ENCODE data around the gene SLC41A2.

Gene SLC41A2

GRCh38 chr12:104966677-104967076, 8.6 kb upstream of the SLC41A2 start:
- H3K27ac ChIP-seq (ENCODE audit: low read depth, low read length): no peak overlapping the region
- no peak overlapping the region for H3K4me3 ChIP-seq (ENCODE audit: low read depth in 1 of 5, low read length in 5 of 5)
- H3K36me3 ChIP-seq (ENCODE audit: control insufficient read depth in 5 of 5, insufficient read depth in 5 of 5, low read length in 5 of 5): no peaks in the 10 kb centered on the region
- H3K9me3 ChIP-seq (ENCODE audit: control insufficient read depth in 5 of 5, low read length in 5 of 5): no peaks in the 10 kb centered on the region
- H3K27me3 ChIP-seq (ENCODE audit: control insufficient read depth in 5 of 5, insufficient read depth in 4 of 5, low read length in 5 of 5): no peaks in the 10 kb centered on the region
- no peaks in the 10 kb centered on the region for H3K4me1 ChIP-seq (ENCODE audit: control insufficient read depth in 5 of 5, insufficient read depth in 5 of 5, low read length in 5 of 5)
- H3K9ac ChIP-seq (ENCODE audit: low read length in 5 of 5): no peak overlapping the region

- H3K27ac ChIP-seq (ENCODE audit: low read depth, low read length): no peak overlapping the region
- H3K4me3 ChIP-seq (ENCODE audit: low read depth in 1 of 5, low read length in 5 of 5): no peak overlapping the region
- no peak overlapping the region for H3K9ac ChIP-seq (ENCODE audit: low read length in 5 of 5)
- H3K27me3 ChIP-seq (ENCODE audit: control insufficient read depth in 5 of 5, insufficient read depth in 4 of 5, low read length in 5 of 5): no peaks in the 10 kb centered on the region
- H3K4me1 ChIP-seq (ENCODE audit: control insufficient read depth in 5 of 5, insufficient read depth in 5 of 5, low read length in 5 of 5): peaks cover 0 to 4% (median 2%) of the 10 kb centered on the region in 5 donors
- no peaks in the 10 kb centered on the region for H3K9me3 ChIP-seq (ENCODE audit: control insufficient read depth in 5 of 5, low read length in 5 of 5)
- H3K36me3 ChIP-seq (ENCODE audit: control insufficient read depth in 5 of 5, insufficient read depth in 5 of 5, low read length in 5 of 5): no peaks in the 10 kb centered on the region
These were observed 6.7 kb upstream of the SLC41A2 start for GRCh38 chr12:104964856-104965205.

DNA sequence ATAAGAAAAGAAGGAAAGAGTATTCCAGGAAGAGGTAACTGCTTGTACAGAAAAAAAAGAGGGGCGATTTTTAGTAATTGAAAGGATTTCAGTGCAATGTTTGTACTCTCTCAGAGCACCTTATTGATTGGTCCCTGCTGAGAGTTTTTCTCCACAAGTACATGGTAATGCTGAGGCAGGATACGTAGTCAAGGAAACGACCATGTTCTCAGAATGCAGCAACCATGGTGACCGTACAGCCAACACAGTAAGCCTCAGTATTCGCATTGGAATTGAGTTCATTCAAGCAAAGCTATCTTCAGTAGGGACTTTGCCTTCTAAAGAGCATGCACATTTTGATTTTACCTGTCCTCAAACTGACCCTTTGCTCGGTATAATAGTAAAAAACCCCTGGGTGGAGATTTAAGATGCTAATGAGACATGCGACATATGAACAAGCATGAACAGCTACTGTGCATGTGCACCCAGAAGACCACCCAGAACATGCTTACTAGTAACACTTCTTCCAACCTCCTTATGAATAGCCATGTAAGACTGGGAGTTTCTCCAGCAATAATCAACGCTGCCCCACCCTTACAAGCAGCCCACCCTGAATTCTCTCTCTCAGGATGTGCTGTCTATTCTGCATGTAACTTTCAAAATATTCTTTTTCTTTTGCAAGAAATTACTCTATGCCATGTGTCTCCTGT, 6.2 kb upstream of the SLC41A2 start:
- Histone ChIP-seq H3K27me3 (ENCODE audit: control insufficient read depth in 5 of 5, insufficient read depth in 4 of 5, low read length in 5 of 5) (no peaks in the 10 kb centered on the region), H3K4me1 (ENCODE audit: control insufficient read depth in 5 of 5, insufficient read depth in 5 of 5, low read length in 5 of 5) (peaks cover 0 to 9% (median 7%) of the 10 kb centered on the region in 5 donors), H3K4me3 (ENCODE audit: low read depth in 1 of 5, low read length in 5 of 5) (no peak overlapping the region), H3K9me3 (ENCODE audit: control insufficient read depth in 5 of 5, low read length in 5 of 5) (no peaks in the 10 kb centered on the region), H3K27ac (ENCODE audit: low read depth, low read length) (no peak overlapping the region), H3K36me3 (ENCODE audit: control insufficient read depth in 5 of 5, insufficient read depth in 5 of 5, low read length in 5 of 5) (no peaks in the 10 kb centered on the region), H3K9ac (ENCODE audit: low read length in 5 of 5) (no peak overlapping the region)

DNA sequence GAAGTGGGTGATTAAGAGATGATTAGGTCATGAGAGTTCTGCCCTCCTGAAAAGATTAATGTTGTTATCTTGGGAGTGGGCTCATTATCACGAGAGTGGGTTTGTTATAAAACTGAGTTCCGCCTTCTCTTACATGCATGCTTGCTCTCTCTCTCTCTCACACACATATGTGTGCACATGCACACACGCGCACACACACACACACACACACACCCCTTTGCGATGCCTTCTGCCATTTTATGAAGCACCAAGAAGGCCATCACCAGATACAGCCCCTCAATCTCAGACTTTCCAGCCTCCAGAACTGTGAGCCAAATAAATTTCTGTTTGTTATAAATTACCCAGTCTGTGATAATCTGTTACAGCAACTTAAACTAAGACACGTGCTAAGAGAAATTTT, 5.7 kb upstream of the SLC41A2 start:
- Histone ChIP-seq H3K27me3 (ENCODE audit: control insufficient read depth in 5 of 5, insufficient read depth in 4 of 5, low read length in 5 of 5) (no peaks in the 10 kb centered on the region), H3K36me3 (ENCODE audit: control insufficient read depth in 5 of 5, insufficient read depth in 5 of 5, low read length in 5 of 5) (no peaks in the 10 kb centered on the region), H3K4me1 (ENCODE audit: control insufficient read depth in 5 of 5, insufficient read depth in 5 of 5, low read length in 5 of 5) (peaks cover 0 to 15% (median 12%) of the 10 kb centered on the region in 5 donors), H3K9me3 (ENCODE audit: control insufficient read depth in 5 of 5, low read length in 5 of 5) (no peaks in the 10 kb centered on the region), H3K27ac (ENCODE audit: low read depth, low read length) (no peak overlapping the region), H3K9ac (ENCODE audit: low read length in 5 of 5) (no peak overlapping the region), H3K4me3 (ENCODE audit: low read depth in 1 of 5, low read length in 5 of 5) (no peak overlapping the region)

DNA sequence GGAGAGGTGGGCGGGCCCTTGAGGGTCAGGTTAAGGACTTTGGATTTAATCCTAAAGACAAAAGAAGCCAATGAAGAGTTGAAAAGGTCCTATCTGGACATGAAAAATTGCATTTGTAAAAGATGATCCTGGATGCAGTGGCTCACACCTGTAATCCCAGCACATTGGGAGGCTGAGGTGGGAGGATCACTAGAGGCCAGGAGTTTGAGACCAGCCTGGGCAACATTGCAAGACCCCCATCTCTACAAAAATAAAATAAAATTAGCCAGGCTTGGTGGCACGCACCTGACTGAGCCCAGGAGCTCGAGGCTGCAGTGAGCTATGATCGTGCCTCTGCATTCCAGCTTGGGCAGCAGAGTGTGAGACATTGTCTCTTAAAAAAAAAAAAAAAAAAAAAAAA, 2.4 kb upstream of the SLC41A2 start:
- Histone ChIP-seq H3K27ac (ENCODE audit: low read depth, low read length) (no peak overlapping the region), H3K4me1 (ENCODE audit: control insufficient read depth in 5 of 5, insufficient read depth in 5 of 5, low read length in 5 of 5) (peaks cover 0 to 28% (median 15%) of the 10 kb centered on the region in 5 donors), H3K27me3 (ENCODE audit: control insufficient read depth in 5 of 5, insufficient read depth in 4 of 5, low read length in 5 of 5) (no peaks in the 10 kb centered on the region), H3K4me3 (ENCODE audit: low read depth in 1 of 5, low read length in 5 of 5) (no peak overlapping the region), H3K9me3 (ENCODE audit: control insufficient read depth in 5 of 5, low read length in 5 of 5) (no peaks in the 10 kb centered on the region), H3K36me3 (ENCODE audit: control insufficient read depth in 5 of 5, insufficient read depth in 5 of 5, low read length in 5 of 5) (no peaks in the 10 kb centered on the region), H3K9ac (ENCODE audit: low read length in 5 of 5) (no peak overlapping the region)

- Histone ChIP-seq H3K36me3 (ENCODE audit: control insufficient read depth in 5 of 5, insufficient read depth in 5 of 5, low read length in 5 of 5) (no peaks in the 10 kb centered on the region), H3K27me3 (ENCODE audit: control insufficient read depth in 5 of 5, insufficient read depth in 4 of 5, low read length in 5 of 5) (no peaks in the 10 kb centered on the region), H3K9ac (ENCODE audit: low read length in 5 of 5) (peak overlapping the region in 3 of 5 donors; percentile 68 to 81 (median 73)), H3K9me3 (ENCODE audit: control insufficient read depth in 5 of 5, low read length in 5 of 5) (no peaks in the 10 kb centered on the region), H3K4me1 (ENCODE audit: control insufficient read depth in 5 of 5, insufficient read depth in 5 of 5, low read length in 5 of 5) (peaks cover 0 to 28% (median 15%) of the 10 kb centered on the region in 5 donors), H3K27ac (ENCODE audit: low read depth, low read length) (peak overlapping the region; percentile 74), H3K4me3 (ENCODE audit: low read depth in 1 of 5, low read length in 5 of 5) (peak overlapping the region; percentile 56 to 87 (median 78))
These were observed 1.3 kb upstream of the SLC41A2 start for GRCh38 chr12:104959335-104959841.

GRCh38 chr12:104958805-104959334, 780 bp upstream of the SLC41A2 start:
- H3K9ac ChIP-seq (ENCODE audit: low read length in 5 of 5): peak overlapping the region in 4 of 5 donors; percentile 68 to 83 (median 77)
- no peaks in the 10 kb centered on the region for H3K9me3 ChIP-seq (ENCODE audit: control insufficient read depth in 5 of 5, low read length in 5 of 5)
- no peaks in the 10 kb centered on the region for H3K36me3 ChIP-seq (ENCODE audit: control insufficient read depth in 5 of 5, insufficient read depth in 5 of 5, low read length in 5 of 5)
- peak overlapping the region; percentile 74 for H3K27ac ChIP-seq (ENCODE audit: low read depth, low read length)
- no peaks in the 10 kb centered on the region for H3K27me3 ChIP-seq (ENCODE audit: control insufficient read depth in 5 of 5, insufficient read depth in 4 of 5, low read length in 5 of 5)
- H3K4me1 ChIP-seq (ENCODE audit: control insufficient read depth in 5 of 5, insufficient read depth in 5 of 5, low read length in 5 of 5): peaks cover 0 to 28% (median 15%) of the 10 kb centered on the region in 5 donors
- H3K4me3 ChIP-seq (ENCODE audit: low read depth in 1 of 5, low read length in 5 of 5): peak overlapping the region; percentile 56 to 87 (median 78)

DNA sequence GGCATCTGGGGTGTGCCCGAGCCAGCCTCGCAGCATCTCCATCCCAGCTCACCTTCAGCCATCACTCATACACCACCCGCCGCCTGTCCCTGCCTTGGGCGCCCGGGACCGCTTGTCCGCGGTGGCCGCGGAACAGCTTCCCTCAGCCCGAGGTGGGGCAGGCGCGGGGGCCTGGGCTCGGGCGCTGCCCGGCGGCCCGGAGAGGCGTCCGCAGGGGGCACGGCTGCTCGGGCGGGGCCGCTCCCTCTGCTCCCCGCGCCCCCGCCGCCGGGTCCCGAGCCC, 430 bp downstream of the SLC41A2 start:
- Histone ChIP-seq H3K27ac (ENCODE audit: low read depth, low read length) (peak overlapping the region; percentile 46), H3K36me3 (ENCODE audit: control insufficient read depth in 5 of 5, insufficient read depth in 5 of 5, low read length in 5 of 5) (no peaks in the 10 kb centered on the region), H3K27me3 (ENCODE audit: control insufficient read depth in 5 of 5, insufficient read depth in 4 of 5, low read length in 5 of 5) (no peaks in the 10 kb centered on the region), H3K4me1 (ENCODE audit: control insufficient read depth in 5 of 5, insufficient read depth in 5 of 5, low read length in 5 of 5) (peaks cover 0 to 28% (median 18%) of the 10 kb centered on the region in 5 donors), H3K9me3 (ENCODE audit: control insufficient read depth in 5 of 5, low read length in 5 of 5) (no peaks in the 10 kb centered on the region), H3K9ac (ENCODE audit: low read length in 5 of 5) (peak overlapping the region in 4 of 5 donors; percentile 71 to 84 (median 77)), H3K4me3 (ENCODE audit: low read depth in 1 of 5, low read length in 5 of 5) (peak overlapping the region; percentile 53 to 87 (median 78))

GRCh38 chr12:104956870-104957718, 996 bp downstream of the SLC41A2 start:
- Histone ChIP-seq H3K4me1 (ENCODE audit: control insufficient read depth in 5 of 5, insufficient read depth in 5 of 5, low read length in 5 of 5) (peaks cover 0 to 28% (median 18%) of the 10 kb centered on the region in 5 donors), H3K27ac (ENCODE audit: low read depth, low read length) (peak overlapping the region; percentile 17)

GRCh38 chr12:104955703-104956102, 2.4 kb downstream of the SLC41A2 start:
- Histone ChIP-seq H3K36me3 (ENCODE audit: control insufficient read depth in 5 of 5, insufficient read depth in 5 of 5, low read length in 5 of 5) (no peaks in the 10 kb centered on the region), H3K27ac (ENCODE audit: low read depth, low read length) (no peak overlapping the region), H3K4me1 (ENCODE audit: control insufficient read depth in 5 of 5, insufficient read depth in 5 of 5, low read length in 5 of 5) (peaks cover 0 to 28% (median 18%) of the 10 kb centered on the region in 5 donors), H3K27me3 (ENCODE audit: control insufficient read depth in 5 of 5, insufficient read depth in 4 of 5, low read length in 5 of 5) (no peaks in the 10 kb centered on the region), H3K9ac (ENCODE audit: low read length in 5 of 5) (no peak overlapping the region), H3K4me3 (ENCODE audit: low read depth in 1 of 5, low read length in 5 of 5) (no peak overlapping the region), H3K9me3 (ENCODE audit: control insufficient read depth in 5 of 5, low read length in 5 of 5) (no peaks in the 10 kb centered on the region)

More at GRCh38 chr12:104956870-104957718, 996 bp downstream of the SLC41A2 start:
- no peaks in the 10 kb centered on the region for H3K36me3 ChIP-seq (ENCODE audit: control insufficient read depth in 5 of 5, insufficient read depth in 5 of 5, low read length in 5 of 5)
- H3K9me3 ChIP-seq (ENCODE audit: control insufficient read depth in 5 of 5, low read length in 5 of 5): no peaks in the 10 kb centered on the region
- H3K9ac ChIP-seq (ENCODE audit: low read length in 5 of 5): peak overlapping the region in 4 of 5 donors; percentile 69 to 77 (median 74)
- no peaks in the 10 kb centered on the region for H3K27me3 ChIP-seq (ENCODE audit: control insufficient read depth in 5 of 5, insufficient read depth in 4 of 5, low read length in 5 of 5)
- H3K4me3 ChIP-seq (ENCODE audit: low read depth in 1 of 5, low read length in 5 of 5): peak overlapping the region; percentile 53 to 87 (median 78)

Measured in subcutaneous abdominal adipose tissue (tissue), 5 donors.